ENCODE measurements around the gene PRDM11. TPM values are rescaled to one million over a fixed set of nuclear protein-coding genes. Genes with fewer than 3 reads are reported as not detected.
A peak's percentile ranks its signal among the peaks of the same experiment; 100 is the strongest.

The PRDM11 gene
- total RNA-seq (20.7 TPM), polyA plus RNA-seq (ENCODE audit: insufficient read depth in 1 of 8, insufficient read length in 8 of 8, low replicate concordance in 1 of 8) (10 to 100 TPM; 17.3 to 27.1 (median 22.0) TPM)
- long read RNA-seq, donor 1 = 0 reads
- long read RNA-seq, donor 2 = 0 reads
- long read RNA-seq, donor 3, partial matches to known transcripts = 0 of 7 reads
- long read RNA-seq, donor 3, other reads (novel, unspliced or antisense) = 6 of 7 reads
- long read RNA-seq, donor 4 = 0 reads
- long read RNA-seq, donor 5 = 0 reads
- long read RNA-seq, donor 6, partial matches to known transcripts = 8 of 8 reads
- long read RNA-seq, donor 6, other reads (novel, unspliced or antisense) = 0 of 8 reads
- long read RNA-seq, donor 7 = 0 reads
- long read RNA-seq, donor 8 = 0 reads
- long read RNA-seq, donor 9 = 0 reads
- long read RNA-seq, donor 10 = 0 reads
- long read RNA-seq, donor 11 = 0 reads

GRCh38 chr11:45146072-45147016 lies at the start of gene PRDM11:
Gene PRDM11 (plus strand): TSS chr11:45146639. CDS start chr11:45181767, 35,128 bp downstream.
- Histone ChIP-seq H3K4me1 (ENCODE audit: control insufficient read depth, insufficient read depth, low read length) (peaks cover 33% of the 10 kb centered on the region), H3K27ac (ENCODE audit: low read length) (peak within 1 kb of the TSS; percentile 99), H3K36me3 (ENCODE audit: control insufficient read depth, insufficient read depth, low read length) (no peaks in the 10 kb centered on the region), H3K9me3 (replicated peaks; ENCODE audit: control insufficient read depth, low read depth, low read length) (no peaks in the 10 kb centered on the region), H3K4me3 (ENCODE audit: low read length) (peak within 1 kb of the TSS; percentile 85), H3K27me3 (ENCODE audit: control insufficient read depth, insufficient read depth, low read length) (peaks cover 11% of the 10 kb centered on the region)
- under 1% methylated on average over 72 of the region's 93 CpGs for WGBS (ENCODE audit: insufficient coverage)
- DNase-seq = peak; percentile 87

GRCh38 chr11:45097721-45098493 lies 48.5 kb upstream of the PRDM11 start:
- no peaks in the 10 kb centered on the region for H3K36me3 ChIP-seq (ENCODE audit: control insufficient read depth, insufficient read depth, low read length)
- no peak overlapping the region for H3K27ac ChIP-seq (ENCODE audit: low read length)
- H3K27me3 ChIP-seq (ENCODE audit: control insufficient read depth, insufficient read depth, low read length) = peaks cover 22% of the 10 kb centered on the region
- H3K9me3 ChIP-seq (replicated peaks; ENCODE audit: control insufficient read depth, low read depth, low read length) = no peaks in the 10 kb centered on the region
- H3K4me3 ChIP-seq (ENCODE audit: low read length) = no peak overlapping the region
- H3K4me1 ChIP-seq (ENCODE audit: control insufficient read depth, insufficient read depth, low read length) = peaks cover 9% of the 10 kb centered on the region
- WGBS (ENCODE audit: insufficient coverage) = 46% methylated on average over 6 of the region's 10 CpGs
- DNase-seq = peak; percentile 84

GRCh38 chr11:45098929-45099328 lies 47.5 kb upstream of the PRDM11 start:
- Histone ChIP-seq H3K27me3 (ENCODE audit: control insufficient read depth, insufficient read depth, low read length) (peaks cover 22% of the 10 kb centered on the region), H3K9me3 (replicated peaks; ENCODE audit: control insufficient read depth, low read depth, low read length) (no peaks in the 10 kb centered on the region), H3K4me1 (ENCODE audit: control insufficient read depth, insufficient read depth, low read length) (peaks cover 12% of the 10 kb centered on the region), H3K4me3 (ENCODE audit: low read length) (no peak overlapping the region), H3K27ac (ENCODE audit: low read length) (no peak overlapping the region), H3K36me3 (ENCODE audit: control insufficient read depth, insufficient read depth, low read length) (no peaks in the 10 kb centered on the region)
- WGBS (ENCODE audit: insufficient coverage) = 100% methylated on average over 2 of the region's 6 CpGs
- DNase-seq = no peak

GRCh38 chr11:45100339-45100738 lies 46.1 kb upstream of the PRDM11 start:
- H3K4me1 ChIP-seq (ENCODE audit: control insufficient read depth, insufficient read depth, low read length) = peaks cover 21% of the 10 kb centered on the region
- H3K27ac ChIP-seq (ENCODE audit: low read length) = no peak overlapping the region
- no peak overlapping the region for H3K4me3 ChIP-seq (ENCODE audit: low read length)
- H3K27me3 ChIP-seq (ENCODE audit: control insufficient read depth, insufficient read depth, low read length) = peaks cover 16% of the 10 kb centered on the region
- no peaks in the 10 kb centered on the region for H3K36me3 ChIP-seq (ENCODE audit: control insufficient read depth, insufficient read depth, low read length)
- no peaks in the 10 kb centered on the region for H3K9me3 ChIP-seq (replicated peaks; ENCODE audit: control insufficient read depth, low read depth, low read length)
- WGBS (ENCODE audit: insufficient coverage) = no CpG with 5 or more reads among the region's 2 CpGs
- DNase-seq = no peak

GRCh38 chr11:45102361-45102809 lies 44.1 kb upstream of the PRDM11 start:
- H3K27ac ChIP-seq (ENCODE audit: low read length) = no peak overlapping the region
- peaks cover 11% of the 10 kb centered on the region for H3K27me3 ChIP-seq (ENCODE audit: control insufficient read depth, insufficient read depth, low read length)
- no peak overlapping the region for H3K4me3 ChIP-seq (ENCODE audit: low read length)
- H3K4me1 ChIP-seq (ENCODE audit: control insufficient read depth, insufficient read depth, low read length) = peaks cover 41% of the 10 kb centered on the region
- 55% methylated on average over 4 of the region's 8 CpGs for WGBS (ENCODE audit: insufficient coverage)
- DNase-seq = no peak
- H3K36me3 ChIP-seq (ENCODE audit: control insufficient read depth, insufficient read depth, low read length) = no peaks in the 10 kb centered on the region
- no peaks in the 10 kb centered on the region for H3K9me3 ChIP-seq (replicated peaks; ENCODE audit: control insufficient read depth, low read depth, low read length)

- Histone ChIP-seq H3K4me3 (ENCODE audit: low read length) (no peak overlapping the region), H3K9me3 (replicated peaks; ENCODE audit: control insufficient read depth, low read depth, low read length) (no peaks in the 10 kb centered on the region), H3K27me3 (ENCODE audit: control insufficient read depth, insufficient read depth, low read length) (peaks cover 5% of the 10 kb centered on the region), H3K36me3 (ENCODE audit: control insufficient read depth, insufficient read depth, low read length) (no peaks in the 10 kb centered on the region), H3K27ac (ENCODE audit: low read length) (no peak overlapping the region), H3K4me1 (ENCODE audit: control insufficient read depth, insufficient read depth, low read length) (peaks cover 45% of the 10 kb centered on the region)
- peak; percentile 80 for DNase-seq
- WGBS (ENCODE audit: insufficient coverage) = 45% methylated on average over 3 of the region's 8 CpGs
These were observed 43.4 kb upstream of the PRDM11 start for GRCh38 chr11:45102810-45103621.

- 100% methylated on average over 2 of the region's 6 CpGs for WGBS (ENCODE audit: insufficient coverage)
- no peak for DNase-seq
- H3K27me3 ChIP-seq (ENCODE audit: control insufficient read depth, insufficient read depth, low read length) = peaks cover 5% of the 10 kb centered on the region
These were observed 42.2 kb upstream of the PRDM11 start for GRCh38 chr11:45104006-45104789.

GRCh38 chr11:45104790-45105084 lies 41.7 kb upstream of the PRDM11 start:
- 81% methylated on average over 3 of the region's 4 CpGs for WGBS (ENCODE audit: insufficient coverage)
- no peak overlapping the region for H3K4me3 ChIP-seq (ENCODE audit: low read length)
- H3K9me3 ChIP-seq (replicated peaks; ENCODE audit: control insufficient read depth, low read depth, low read length) = no peaks in the 10 kb centered on the region
- peaks cover 59% of the 10 kb centered on the region for H3K4me1 ChIP-seq (ENCODE audit: control insufficient read depth, insufficient read depth, low read length)
- H3K27ac ChIP-seq (ENCODE audit: low read length) = no peak overlapping the region
- DNase-seq = no peak
- no peaks in the 10 kb centered on the region for H3K36me3 ChIP-seq (ENCODE audit: control insufficient read depth, insufficient read depth, low read length)
- peaks cover 5% of the 10 kb centered on the region for H3K27me3 ChIP-seq (ENCODE audit: control insufficient read depth, insufficient read depth, low read length)

More at GRCh38 chr11:45104006-45104789, 42.2 kb upstream of the PRDM11 start:
- H3K36me3 ChIP-seq (ENCODE audit: control insufficient read depth, insufficient read depth, low read length) = no peaks in the 10 kb centered on the region
- no peaks in the 10 kb centered on the region for H3K9me3 ChIP-seq (replicated peaks; ENCODE audit: control insufficient read depth, low read depth, low read length)
- no peak overlapping the region for H3K4me3 ChIP-seq (ENCODE audit: low read length)
- H3K27ac ChIP-seq (ENCODE audit: low read length) = no peak overlapping the region
- peaks cover 57% of the 10 kb centered on the region for H3K4me1 ChIP-seq (ENCODE audit: control insufficient read depth, insufficient read depth, low read length)
